HepG2 (cell line): ENCODE results near the gene PNP. TPM values are rescaled to one million over a fixed set of nuclear protein-coding genes. Genes with fewer than 3 reads are reported as not detected.
A peak's percentile ranks its signal among the peaks of the same experiment; 100 is the strongest.

Experiments used
- AKNA ChIP-seq: sonication (generic); formaldehyde crosslinking; IDR thresholded peaks from 2 replicates; pipeline ENCODE4 v1.4.0; 2020; ENCODE audit warnings: missing genetic modification reagents, borderline replicate concordance
- CHD2 ChIP-seq: IDR thresholded peaks from 2 replicates; pipeline ENCODE4 v1.6.1; 2011; ENCODE audit warnings: low read depth, low read length, improper control_type of control experiment
- GFI1 ChIP-seq: sonication (generic); formaldehyde crosslinking; IDR thresholded peaks from 2 replicates; pipeline ENCODE4 v1.5.0; 2020; ENCODE audit warnings: missing genetic modification reagents, mild to moderate bottlenecking, borderline replicate concordance
- HOXA3 ChIP-seq: sonication (generic); formaldehyde crosslinking; IDR thresholded peaks from 2 replicates; pipeline ENCODE4 v1.5.0; 2020; ENCODE audit warnings: missing genetic modification reagents
- NFIC ChIP-seq: IDR thresholded peaks from 2 replicates; pipeline ENCODE4 v1.6.1; 2012; ENCODE audit warnings: mild to moderate bottlenecking, low read length, inconsistent platforms
- NFKB2 ChIP-seq: sonication (generic); formaldehyde crosslinking; IDR thresholded peaks from 2 replicates; pipeline ENCODE4 v1.4.0; 2020; ENCODE audit warnings: missing genetic modification reagents, borderline replicate concordance
- NFRKB ChIP-seq: fragments of 450-650 bp; IDR thresholded peaks from 2 replicates; pipeline ENCODE4 v1.6.1; 2017
- PLRG1 ChIP-seq: fragments of 450-650 bp; conservative IDR thresholded peaks from 2 replicates; pipeline ENCODE4 v1.6.1; 2016
- RFXANK ChIP-seq: IDR thresholded peaks from 2 replicates; pipeline ENCODE4 v1.6.1; 2016
- ZFP41 ChIP-seq: sonication (generic); formaldehyde crosslinking; IDR thresholded peaks from 2 replicates; pipeline ENCODE4 v1.4.0; 2020; ENCODE audit warnings: mild to moderate bottlenecking, missing genetic modification reagents, borderline replicate concordance
- ZFP82 ChIP-seq: sonication (generic); formaldehyde crosslinking; IDR thresholded peaks from 2 replicates; pipeline ENCODE4 v1.5.1; 2020; ENCODE audit warnings: mild to moderate bottlenecking, missing genetic modification reagents, borderline replicate concordance
- ZNF296 ChIP-seq: sonication (generic); formaldehyde crosslinking; conservative IDR thresholded peaks from 2 replicates; pipeline ENCODE4 v1.5.0; 2020; ENCODE audit warnings: mild to moderate bottlenecking, missing genetic modification reagents
- ZNF407 ChIP-seq: sonication (generic); formaldehyde crosslinking; IDR thresholded peaks from one replicate; pipeline ENCODE4 v1.5.1; 2020; ENCODE audit warnings: mild to moderate bottlenecking, missing genetic modification reagents; ENCODE audit errors: not compliant biosample characterization
- ZNF589 ChIP-seq: sonication (generic); formaldehyde crosslinking; conservative IDR thresholded peaks from 2 replicates; pipeline ENCODE4 v1.8.0; 2022; ENCODE audit warnings: mild to moderate bottlenecking, moderate library complexity, missing genetic modification reagents
- ZNF747 ChIP-seq: sonication (generic); formaldehyde crosslinking; IDR thresholded peaks from 2 replicates; pipeline ENCODE4 v1.8.1; 2023; ENCODE audit warnings: missing genetic modification reagents, mild to moderate bottlenecking, borderline replicate concordance
- ZNF75D ChIP-seq: sonication (generic); formaldehyde crosslinking; IDR thresholded peaks from 2 replicates; pipeline ENCODE4 v1.8.1; 2023; ENCODE audit warnings: missing genetic modification reagents, mild to moderate bottlenecking, borderline replicate concordance
- polyA plus RNA-seq, 8 experiments: library from polyadenylated mRNA; depleted of rRNA in 3 of 8; stranded (reverse) in 7 of 8; unstranded in 1 of 8; fragments of >200 nt; fragmentation: Illumina TruSeq in 4 of 8; extraction: Trizol in 4 of 8; gene quantifications; 2 replicates each; pipeline versions ENCODE4 v1.2.1 to v1.2.3, GENCODE V29; 2011 to 2016; ENCODE audit warnings: low read depth in 4 of 8, missing spikeins in 1 of 8, mixed read lengths in 1 of 8; ENCODE audit not compliant: insufficient read depth in 1 of 8
- total RNA-seq, 5 experiments: library from RNA; depleted of rRNA; stranded (reverse); fragments of >200 nt; fragmentation: Illumina TruSeq; extraction: Trizol; gene quantifications; 2 replicates each; pipeline ENCODE4 v1.2.3, GENCODE V29; 2016; ENCODE audit warnings: low read depth in 1 of 5

The PNP gene
- total and polyA plus RNA-seq, 2 of the 13 experiments (the other 11 are each of a cell fraction or from before 2014, with no cell fraction given), result 45.4 to 74.8 TPM

- peak; percentile 71 for TF ChIP-seq ZNF407 (CRISPR knock-in tag)
- peak; percentile 94; the same call in 1 of the 2 replicates for TF ChIP-seq RFXANK
- TF ChIP-seq NFKB2 (CRISPR knock-in tag), result peak; percentile 95; the same call in 1 of the 2 replicates
- 0 out of 2 replicates have a peak, but pooled peaks have one; percentile 59 for TF ChIP-seq GFI1
- peak; percentile 72; the same call in 1 of the 2 replicates for TF ChIP-seq CHD2
- peak; percentile 57; the same call in 1 of the 2 replicates for TF ChIP-seq NFIC
- TF ChIP-seq ZNF75D (CRISPR knock-in tag), result no peak
- TF ChIP-seq PLRG1, result no peak
- no peak for TF ChIP-seq NFRKB
- peak; percentile 91 for TF ChIP-seq ZNF747 (CRISPR knock-in tag)
- TF ChIP-seq ZFP82 (CRISPR knock-in tag), result peak; percentile 92; the same call in 1 of the 2 replicates
- TF ChIP-seq ZFP41 (CRISPR knock-in tag), result peak; percentile 90; the same call in 1 of the 2 replicates
- peak; percentile 92 for TF ChIP-seq HOXA3 (CRISPR knock-in tag)
- no peak; the same call in 1 of the 2 replicates for TF ChIP-seq ZNF589 (CRISPR knock-in tag)
- TF ChIP-seq ZNF296, result no peak
- peak; percentile 43; the same call in 1 of the 2 replicates for TF ChIP-seq AKNA (CRISPR knock-in tag)
Observed at GRCh38 chr14:20461225-20462141, 7.7 kb upstream of the PNP start, which contains the start of gene PIP4P1 (continued).
